ENCODE data around the gene THAP5.
A peak's percentile ranks its signal among the peaks of the same experiment; 100 is the strongest.

The THAP5 gene

DNA sequence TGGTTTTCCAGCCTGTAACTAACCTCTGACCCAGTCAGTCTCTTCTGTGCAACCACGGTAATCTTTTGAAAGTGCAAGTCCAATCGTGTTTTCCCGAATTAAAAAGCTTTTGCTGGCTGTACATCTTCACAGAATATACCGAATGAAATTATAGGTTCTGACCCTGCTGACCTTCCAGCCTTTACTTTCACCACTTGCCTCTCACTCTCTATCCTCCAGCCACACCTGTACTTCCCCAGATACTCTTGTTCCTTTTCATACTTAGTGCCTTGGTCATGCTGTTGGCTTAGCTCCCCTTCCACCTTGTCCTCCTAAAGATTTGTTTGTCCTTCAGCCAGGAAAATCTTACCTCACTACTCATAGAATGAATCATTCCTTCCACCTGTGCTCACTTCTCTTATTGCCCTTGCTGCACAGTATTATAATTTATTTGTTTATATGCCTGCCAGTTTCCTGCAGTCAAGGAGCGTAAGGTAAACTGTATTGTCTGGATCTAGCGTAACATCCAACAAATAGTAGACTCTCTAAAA lies 41.3 kb downstream of the THAP5 start:
- TF ChIP-seq, protein P1, sequence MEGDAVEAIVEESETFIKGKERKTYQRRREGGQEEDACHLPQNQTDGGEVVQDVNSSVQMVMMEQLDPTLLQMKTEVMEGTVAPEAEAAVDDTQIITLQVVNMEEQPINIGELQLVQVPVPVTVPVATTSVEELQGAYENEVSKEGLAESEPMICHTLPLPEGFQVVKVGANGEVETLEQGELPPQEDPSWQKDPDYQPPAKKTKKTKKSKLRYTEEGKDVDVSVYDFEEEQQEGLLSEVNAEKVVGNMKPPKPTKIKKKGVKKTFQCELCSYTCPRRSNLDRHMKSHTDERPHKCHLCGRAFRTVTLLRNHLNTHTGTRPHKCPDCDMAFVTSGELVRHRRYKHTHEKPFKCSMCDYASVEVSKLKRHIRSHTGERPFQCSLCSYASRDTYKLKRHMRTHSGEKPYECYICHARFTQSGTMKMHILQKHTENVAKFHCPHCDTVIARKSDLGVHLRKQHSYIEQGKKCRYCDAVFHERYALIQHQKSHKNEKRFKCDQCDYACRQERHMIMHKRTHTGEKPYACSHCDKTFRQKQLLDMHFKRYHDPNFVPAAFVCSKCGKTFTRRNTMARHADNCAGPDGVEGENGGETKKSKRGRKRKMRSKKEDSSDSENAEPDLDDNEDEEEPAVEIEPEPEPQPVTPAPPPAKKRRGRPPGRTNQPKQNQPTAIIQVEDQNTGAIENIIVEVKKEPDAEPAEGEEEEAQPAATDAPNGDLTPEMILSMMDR (IDR thresholded peaks at IDR 0.05; ENCODE audit: borderline replicate concordance, extremely low read depth, low read length, poor library complexity, severe bottlenecking) = no peak
- TF ChIP-seq EZH2 (IDR thresholded peaks at IDR 0.05; ENCODE audit: borderline replicate concordance, low read depth, low read length, severe bottlenecking) = no peak
- Histone ChIP-seq H4K20me1 (ENCODE audit: insufficient read depth, low read length) (no peaks in the 10 kb centered on the region), H2AFZ (ENCODE audit: low read depth, low read length) (peak overlapping the region; percentile 51), H3K4me3 (ENCODE audit: low read depth in 1 of 2, low read length in 2 of 2) (no peak overlapping the region), H3K27ac (ENCODE audit: low read length) (no peak overlapping the region), H3K4me1 (ENCODE audit: insufficient read depth, low read length) (peaks cover 34% of the 10 kb centered on the region), H3K4me2 (ENCODE audit: insufficient read depth, low read length) (no peak overlapping the region), H3K79me2 (ENCODE audit: insufficient read depth, low read length) (peaks cover 25% of the 10 kb centered on the region), H3K27me3 (ENCODE audit: insufficient read depth, low read length, poor library complexity) (no peaks in the 10 kb centered on the region), H3K9ac (ENCODE audit: low read depth, low read length) (no peak overlapping the region), H3K36me3 (ENCODE audit: insufficient read depth, low read length) (no peaks in the 10 kb centered on the region), H3K9me3 (ENCODE audit: insufficient read depth, low read length, severe bottlenecking) (no peaks in the 10 kb centered on the region)
- no peak for DNase-seq
- ATAC-seq (ENCODE audit: insufficient read depth, low read depth) = no peak

DNA sequence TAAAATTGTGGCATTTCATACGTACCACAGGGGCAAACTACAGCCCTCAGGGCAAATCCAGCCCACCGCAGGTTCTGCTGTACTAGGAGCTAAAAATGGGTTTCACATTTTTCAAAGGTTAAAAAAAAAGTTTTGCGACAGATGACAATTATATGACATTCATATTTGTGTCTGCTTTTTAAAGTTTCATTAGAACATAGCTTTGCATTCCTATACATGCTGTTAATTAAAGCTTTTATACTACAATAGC lies 42.8 kb downstream of the THAP5 start:
- H4K20me1 ChIP-seq (ENCODE audit: insufficient read depth, low read length) = no peaks in the 10 kb centered on the region
- TF ChIP-seq, protein P1 (IDR thresholded peaks at IDR 0.05; ENCODE audit: borderline replicate concordance, extremely low read depth, low read length, poor library complexity, severe bottlenecking) = no peak
- no peak for TF ChIP-seq EZH2 (IDR thresholded peaks at IDR 0.05; ENCODE audit: borderline replicate concordance, low read depth, low read length, severe bottlenecking)
- H3K27ac ChIP-seq (ENCODE audit: low read length) = peak overlapping the region; percentile 76
- peak overlapping the region; percentile 63 for H3K4me2 ChIP-seq (ENCODE audit: insufficient read depth, low read length)
- ATAC-seq (ENCODE audit: insufficient read depth, low read depth) (no peak), DNase-seq (no peak)
- H3K9ac ChIP-seq (ENCODE audit: low read depth, low read length) = peak overlapping the region; percentile 62
- H3K4me1 ChIP-seq (ENCODE audit: insufficient read depth, low read length) = peaks cover 43% of the 10 kb centered on the region
- peaks cover 40% of the 10 kb centered on the region for H3K79me2 ChIP-seq (ENCODE audit: insufficient read depth, low read length)
- no peaks in the 10 kb centered on the region for H3K27me3 ChIP-seq (ENCODE audit: insufficient read depth, low read length, poor library complexity)
- H3K9me3 ChIP-seq (ENCODE audit: insufficient read depth, low read length, severe bottlenecking) = no peaks in the 10 kb centered on the region
- peak overlapping the region; percentile 51 for H2AFZ ChIP-seq (ENCODE audit: low read depth, low read length)
- H3K4me3 ChIP-seq (ENCODE audit: low read depth in 1 of 2, low read length in 2 of 2) = peak overlapping the region; percentile 44 to 93
- no peaks in the 10 kb centered on the region for H3K36me3 ChIP-seq (ENCODE audit: insufficient read depth, low read length)

DNA sequence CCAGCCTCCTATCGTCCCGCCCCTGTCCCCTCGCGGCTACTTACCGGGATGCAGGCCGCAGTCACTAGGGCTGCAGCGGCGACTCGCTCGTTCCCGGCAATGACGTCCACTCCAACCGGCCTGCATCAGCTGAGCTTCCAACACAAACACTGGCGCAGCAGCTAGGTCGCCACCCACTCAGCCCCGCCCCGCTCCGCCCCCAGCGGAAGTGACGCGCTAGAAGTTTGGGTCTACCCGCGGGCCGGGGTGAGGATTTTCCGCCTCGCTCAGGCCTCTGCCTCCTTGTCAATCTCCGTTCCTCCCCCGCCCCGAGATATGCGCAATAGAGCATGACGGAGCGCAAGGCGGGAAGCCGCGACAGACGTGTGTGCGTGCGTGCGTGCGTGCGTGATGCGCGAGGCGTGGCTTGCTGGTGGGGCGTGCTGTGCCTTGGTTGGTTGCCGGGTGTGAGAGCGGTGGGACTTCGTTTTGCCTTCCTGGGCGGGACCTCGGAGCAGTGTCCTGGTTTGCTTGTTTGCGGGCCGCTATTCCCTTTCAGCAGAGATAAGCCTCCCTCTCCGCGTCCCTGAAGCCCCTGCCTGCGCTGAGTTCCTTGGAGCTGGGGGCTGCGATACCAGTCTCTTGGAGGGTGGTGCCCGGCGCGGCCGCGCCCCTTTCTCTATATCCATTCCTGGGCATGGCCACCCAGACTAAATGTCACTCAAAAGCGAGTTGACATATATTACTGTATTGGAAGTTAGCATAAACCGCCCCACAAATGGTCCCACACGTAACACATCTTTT lies 43.3 kb downstream of the THAP5 start, which contains the start of gene PNPLA8:
Gene PNPLA8 (minus strand): TSS at position 151 of the 783 bp plus-strand sequence. CDS start 10,644 bp downstream, outside the sequence.
- H3K4me3 ChIP-seq (ENCODE audit: low read depth in 1 of 2, low read length in 2 of 2) = peak within 1 kb of the TSS; percentile 93 to 94
- peaks cover 45% of the 10 kb centered on the region for H3K79me2 ChIP-seq (ENCODE audit: insufficient read depth, low read length)
- peak within 1 kb of the TSS; percentile 95 for H3K27ac ChIP-seq (ENCODE audit: low read length)
- DNase-seq = peak; percentile 100
- ATAC-seq (ENCODE audit: insufficient read depth, low read depth) = peak; percentile 87
- no peaks in the 10 kb centered on the region for H3K27me3 ChIP-seq (ENCODE audit: insufficient read depth, low read length, poor library complexity)
- TF ChIP-seq, protein P1 (IDR thresholded peaks at IDR 0.05; ENCODE audit: borderline replicate concordance, extremely low read depth, low read length, poor library complexity, severe bottlenecking) = no peak
- no peak for TF ChIP-seq EZH2 (IDR thresholded peaks at IDR 0.05; ENCODE audit: borderline replicate concordance, low read depth, low read length, severe bottlenecking)
- peak within 1 kb of the TSS; percentile 94 for H3K4me2 ChIP-seq (ENCODE audit: insufficient read depth, low read length)
- H3K9ac ChIP-seq (ENCODE audit: low read depth, low read length) = peak within 1 kb of the TSS; percentile 77
- H4K20me1 ChIP-seq (ENCODE audit: insufficient read depth, low read length) = no peaks in the 10 kb centered on the region
- peaks cover 43% of the 10 kb centered on the region for H3K4me1 ChIP-seq (ENCODE audit: insufficient read depth, low read length)
- no peaks in the 10 kb centered on the region for H3K9me3 ChIP-seq (ENCODE audit: insufficient read depth, low read length, severe bottlenecking)
- no peaks in the 10 kb centered on the region for H3K36me3 ChIP-seq (ENCODE audit: insufficient read depth, low read length)
- H2AFZ ChIP-seq (ENCODE audit: low read depth, low read length) = peak within 1 kb of the TSS; percentile 89

Measured in DND-41 (cell line).